H1 (cell line): ENCODE results near the gene FAHD1. TPM values are rescaled to one million over a fixed set of nuclear protein-coding genes. Genes with fewer than 3 reads are reported as not detected.

ENCODE experiments used
- CTCF ChIA-PET: fragments of 300-600 bp; sonication (Branson Sonifier 250); formaldehyde crosslinking; loops from one replicate; lab custom pipeline; 2021; ENCODE audit not compliant: partially characterized antibody; lab: Charles Lee
- POLR2A ChIA-PET: fragments of 300-600 bp; sonication (Branson Sonifier 250); formaldehyde crosslinking; loops from one replicate; lab custom pipeline; 2021; ENCODE audit warnings: inconsistent platforms; ENCODE audit not compliant: partially characterized antibody; lab: Charles Lee
- DNase-seq, 2 experiments: peaks; one replicate each; pipeline versions ENCODE4 v3.0.0 to v3.0.0-alpha.2; 2010 to 2022; ENCODE audit warnings: low spot score in 2 of 2, low read depth in 1 of 2, mixed read lengths in 1 of 2
- FAIRE-seq: peaks from 2 replicates; lab custom pipeline; 2011; peaks lifted over from hg19 to GRCh38; lab: Jason Lieb, UNC
- H2AFZ ChIP-seq: 2 replicates; pipeline ENCODE4 v1.8.1; 2012; ENCODE audit warnings: low read length, inconsistent platforms
- H2AK5ac ChIP-seq: 2 replicates; pipeline ENCODE4 v1.6.1; 2013; ENCODE audit warnings: low read depth, low read length
- H2BK120ac ChIP-seq: replicated peaks from 2 replicates; pipeline ENCODE3; 2013; ENCODE audit warnings: low read depth, low read length, inconsistent platforms
- H2BK12ac ChIP-seq: 2 replicates; pipeline ENCODE4 v1.6.1; 2013; ENCODE audit warnings: low read depth, low read length
- H2BK15ac ChIP-seq: 2 replicates; pipeline ENCODE4 v1.6.1; 2013; ENCODE audit warnings: low read length
- H2BK20ac ChIP-seq: 2 replicates; pipeline ENCODE4 v1.6.1; 2013; ENCODE audit warnings: low read length
- H2BK5ac ChIP-seq: 2 replicates; pipeline ENCODE4 v1.6.1; 2013; ENCODE audit warnings: low read depth, low read length
- H3K14ac ChIP-seq: 2 replicates; pipeline ENCODE4 v1.6.1; 2013; ENCODE audit warnings: inconsistent platforms; ENCODE audit not compliant: insufficient read length
- H3K18ac ChIP-seq: 2 replicates; pipeline ENCODE4 v1.6.1; 2013; ENCODE audit warnings: low read length; ENCODE audit errors: extremely low read depth
- H3K23ac ChIP-seq: 2 replicates; pipeline ENCODE4 v1.6.1; 2013; ENCODE audit warnings: inconsistent platforms; ENCODE audit not compliant: insufficient read length
- H3K23me2 ChIP-seq: 2 replicates; pipeline ENCODE4 v1.6.1; 2013; ENCODE audit warnings: low read depth, low read length
- H3K27ac ChIP-seq: 2 replicates; pipeline ENCODE4 v1.6.1; 2011; ENCODE audit warnings: low read depth, low read length, inconsistent platforms
- H3K27me3 ChIP-seq, 4 experiments: replicated peaks in 1 of 4; 1 replicate in 1 of 4; 2 replicates in 3 of 4; pipeline versions ENCODE4 v1.6.1 to v1.8.1; 2011 to 2013; ENCODE audit warnings: low read length in 3 of 4, mild to moderate bottlenecking in 3 of 4, inconsistent platforms in 2 of 4, mixed read lengths in 2 of 4, moderate library complexity in 1 of 4; ENCODE audit not compliant: control insufficient read depth in 3 of 4, insufficient read depth in 3 of 4; ENCODE audit errors: extremely low read depth in 1 of 4
- H3K36me3 ChIP-seq, 4 experiments: 2 replicates each; pipeline versions ENCODE4 v1.6.1 to v1.8.1; 2011 to 2013; ENCODE audit warnings: mild to moderate bottlenecking in 4 of 4, low read length in 3 of 4, moderate library complexity in 2 of 4, control low read depth in 1 of 4, inconsistent platforms in 1 of 4; ENCODE audit not compliant: insufficient read depth in 4 of 4, control insufficient read depth in 2 of 4
- H3K4ac ChIP-seq: replicated peaks from 2 replicates; pipeline ENCODE3; 2013; ENCODE audit warnings: low read length, low read depth, mixed read lengths, inconsistent platforms; ENCODE audit not compliant: insufficient read length
- H3K4me1 ChIP-seq, 4 experiments: replicated peaks in 1 of 4; 1 replicate in 1 of 4; 2 replicates in 3 of 4; pipeline versions ENCODE4 v1.6.1 to v1.8.1; 2011 to 2013; ENCODE audit warnings: low read length in 3 of 4, inconsistent platforms in 2 of 4, mixed read lengths in 1 of 4; ENCODE audit not compliant: insufficient read depth in 4 of 4, control insufficient read depth in 3 of 4
- H3K4me2 ChIP-seq, 2 experiments: 2 replicates each; pipeline versions ENCODE4 v1.6.1 to v1.8.1; 2011 to 2013; ENCODE audit warnings: low read depth in 2 of 2, low read length in 2 of 2, control low read depth in 1 of 2, inconsistent platforms in 1 of 2, mild to moderate bottlenecking in 1 of 2; ENCODE audit not compliant: insufficient read depth in 1 of 2
- H3K4me3 ChIP-seq, 4 experiments: fragments of 200-600, 300-600 bp in 1 of 4; sonication (generic), shearing (Covaris generic), sonication (Bioruptor Twin) in 1 of 4; 2 replicates each; pipeline versions ENCODE4 v1.5.1 to v1.8.1; 2011 to 2016; ENCODE audit warnings: low read length in 4 of 4, low read depth in 3 of 4, control low read depth in 2 of 4, inconsistent platforms in 2 of 4, mild to moderate bottlenecking in 2 of 4, mixed read lengths in 1 of 4, moderate library complexity in 1 of 4; ENCODE audit not compliant: insufficient read depth in 2 of 4; ENCODE audit errors: extremely low read depth in 1 of 4
- H3K56ac ChIP-seq: replicated peaks from 2 replicates; pipeline ENCODE3; 2013; ENCODE audit warnings: low read depth, mild to moderate bottlenecking, mixed read lengths, low read length, inconsistent platforms; ENCODE audit not compliant: insufficient read length
- H3K79me1 ChIP-seq: 2 replicates; pipeline ENCODE4 v1.6.1; 2013; ENCODE audit warnings: low read depth, low read length, control low read depth
- H3K79me2 ChIP-seq, 2 experiments: 2 replicates each; pipeline versions ENCODE4 v1.6.1 to v1.8.1; 2012 to 2013; ENCODE audit warnings: low read length in 2 of 2, mild to moderate bottlenecking in 2 of 2, inconsistent platforms in 1 of 2; ENCODE audit not compliant: insufficient read depth in 2 of 2, control insufficient read depth in 1 of 2
- H3K9ac ChIP-seq, 4 experiments: replicated peaks in 1 of 4; 1 replicate in 1 of 4; 2 replicates in 3 of 4; pipeline versions ENCODE4 v1.6.1 to v1.8.1; 2011 to 2013; ENCODE audit warnings: low read depth in 3 of 4, low read length in 3 of 4, control low read depth in 2 of 4, mild to moderate bottlenecking in 2 of 4, moderate library complexity in 2 of 4, inconsistent platforms in 1 of 4; ENCODE audit errors: extremely low read depth in 1 of 4
- H3K9me3 ChIP-seq, 2 experiments: 2 replicates each; pipeline versions ENCODE4 v1.6.1 to v1.8.1; 2012 to 2013; ENCODE audit warnings: mild to moderate bottlenecking in 2 of 2, moderate library complexity in 2 of 2, control low read depth in 1 of 2, inconsistent platforms in 1 of 2, low read depth in 1 of 2, low read length in 1 of 2, mixed read lengths in 1 of 2; ENCODE audit not compliant: insufficient read depth in 2 of 2
- H4K20me1 ChIP-seq, 2 experiments: replicated peaks in 1 of 2; 2 replicates each; pipeline versions ENCODE3 to v1.8.1; 2011 to 2013; ENCODE audit warnings: inconsistent platforms in 2 of 2, low read length in 2 of 2, mild to moderate bottlenecking in 1 of 2; ENCODE audit not compliant: insufficient read depth in 2 of 2, control insufficient read depth in 1 of 2
- H4K5ac ChIP-seq: 2 replicates; pipeline ENCODE4 v1.6.1; 2013; ENCODE audit warnings: low read length, low read depth, mixed read lengths, inconsistent platforms; ENCODE audit not compliant: insufficient read length
- H4K8ac ChIP-seq: 2 replicates; pipeline ENCODE4 v1.8.0; 2013; ENCODE audit warnings: mild to moderate bottlenecking, moderate library complexity, low read length, inconsistent platforms; ENCODE audit not compliant: insufficient read depth; ENCODE audit errors: extremely low read depth
- H4K91ac ChIP-seq: replicated peaks from 2 replicates; pipeline ENCODE3; 2013; ENCODE audit warnings: low read length, mixed read lengths, inconsistent platforms; ENCODE audit not compliant: insufficient read length
- CBX8 ChIP-seq: fragments of 300-800, 300-1000 bp; sonication (generic); IDR thresholded peaks from 2 replicates; pipeline ENCODE4 v1.7.1; 2016; ENCODE audit warnings: low read depth, low read length, borderline replicate concordance
- FOSL1 ChIP-seq: IDR thresholded peaks from 2 replicates; pipeline ENCODE4 v1.6.1; 2011; ENCODE audit warnings: mild to moderate bottlenecking, low read depth, low read length, moderate library complexity; ENCODE audit not compliant: insufficient read depth
- GABPA ChIP-seq: IDR thresholded peaks from 2 replicates; pipeline ENCODE4 v1.6.1; 2011; ENCODE audit warnings: mild to moderate bottlenecking, low read length, moderate library complexity, borderline replicate concordance; ENCODE audit not compliant: insufficient read depth
- HDAC2 ChIP-seq, 2 experiments: fragments of 300-600 bp in 1 of 2; sonication (generic) in 1 of 2; IDR thresholded peaks; 2 replicates each; pipeline ENCODE4 v1.6.1; 2011 to 2012; ENCODE audit warnings: low read depth in 2 of 2, low read length in 2 of 2, mild to moderate bottlenecking in 2 of 2, moderate library complexity in 2 of 2, borderline replicate concordance in 1 of 2, inconsistent platforms in 1 of 2
- JUN ChIP-seq: IDR thresholded peaks from 2 replicates; pipeline ENCODE4 v1.6.1; 2011; ENCODE audit warnings: low read depth, mild to moderate bottlenecking, improper control_type of control experiment, low read length
- KDM5A ChIP-seq: fragments of 200-600 bp; IDR thresholded peaks from 2 replicates; pipeline ENCODE4 v1.7.1; 2012; ENCODE audit warnings: mild to moderate bottlenecking, low read length, inconsistent platforms, mixed read lengths
- NANOG ChIP-seq: IDR thresholded peaks from 2 replicates; pipeline ENCODE4 v1.6.1; 2011; ENCODE audit warnings: low read length, low read depth, mild to moderate bottlenecking, inconsistent platforms; ENCODE audit not compliant: insufficient read depth, poor library complexity, severe bottlenecking
- POLR2AphosphoS5 ChIP-seq: IDR thresholded peaks from 2 replicates; pipeline ENCODE4 v1.6.1; 2011; ENCODE audit warnings: low read depth, low read length
- SIN3A ChIP-seq, 2 experiments: IDR thresholded peaks in 1 of 2; conservative IDR thresholded peaks in 1 of 2; 2 replicates each; pipeline ENCODE4 v1.6.1; 2011 to 2012; ENCODE audit warnings: low read length in 2 of 2, improper control_type of control experiment in 1 of 2, low read depth in 1 of 2, mild to moderate bottlenecking in 1 of 2
- SRF ChIP-seq: IDR thresholded peaks from 2 replicates; pipeline ENCODE4 v1.6.1; 2011; ENCODE audit warnings: mild to moderate bottlenecking, low read depth, low read length, moderate library complexity
- WGBS, 2 experiments: shearing (Covaris generic) in 1 of 2; methylation state at CpG; one replicate each; pipeline versions ENCODE4 v1.1.6 to v1.1.7; 2013 to 2015; ENCODE audit warnings: low lambda C conversion rate in 2 of 2, mixed read lengths in 2 of 2, inconsistent platforms in 1 of 2, low coverage in 1 of 2, missing lambda C conversion rate in 1 of 2; ENCODE audit not compliant: insufficient replicate concordance in 2 of 2, insufficient coverage in 1 of 2, insufficient read length in 1 of 2; ENCODE audit errors: extremely low coverage in 1 of 2, missing lambda C conversion rate in 1 of 2; 5-methylcytosine and 5-hydroxymethylcytosine counted together
- polyA plus RNA-seq, 7 experiments: library from polyadenylated mRNA; depleted of rRNA in 3 of 7; stranded (reverse) in 5 of 7; unstranded in 2 of 7; fragments of >200 nt in 5 of 7; fragments of 200-250 nt in 2 of 7; gene quantifications; 1 replicate in 5 of 7; 2 replicates in 1 of 7; 4 replicates in 1 of 7; pipeline versions ENCODE4 v1.2.1 to v1.2.3, GENCODE V29; 2011 to 2013; ENCODE audit warnings: missing spikeins in 2 of 7, mixed read lengths in 2 of 7
- total RNA-seq: library from RNA; stranded (reverse); fragmentation: NEBNext Ultra II Directional; extraction: Animal tissue kit (Norgen Biotek cat#: 25700); gene quantifications from 2 replicates; pipeline ENCODE4 v1.2.1, GENCODE V29; 2021
- TF ChIP-seq, protein P1 (sequence below): IDR thresholded peaks from 2 replicates; pipeline ENCODE4 v1.6.1; 2012; ENCODE audit warnings: low read length, inconsistent platforms

FAHD1 gene
- total and polyA plus RNA-seq, 2 of the 8 experiments (the other 6 are each of a cell fraction or from before 2014, with no cell fraction given) = 20.4 to 31.9 TPM

GRCh38 chr16:1818204-1818872, 8.7 kb upstream of the FAHD1 start:
- no peak for FAIRE-seq
- TF ChIP-seq NANOG (no peak), SIN3A (conservative IDR thresholded peaks at IDR 0.05 in 1 of 2, IDR thresholded peaks at IDR 0.05 in 1 of 2; ENCODE audit: low read depth in 1 of 2, low read length in 2 of 2) (no peak), JUN (no peak), GABPA (no peak), HDAC2 (IDR thresholded peaks at IDR 0.05; ENCODE audit: borderline replicate concordance in 1 of 2, low read depth in 2 of 2, low read length in 2 of 2) (no peak), FOSL1 (no peak), SRF (no peak), CBX8 (no peak), POLR2AphosphoS5 (no peak), KDM5A (no peak)
- TF ChIP-seq, protein P1, sequence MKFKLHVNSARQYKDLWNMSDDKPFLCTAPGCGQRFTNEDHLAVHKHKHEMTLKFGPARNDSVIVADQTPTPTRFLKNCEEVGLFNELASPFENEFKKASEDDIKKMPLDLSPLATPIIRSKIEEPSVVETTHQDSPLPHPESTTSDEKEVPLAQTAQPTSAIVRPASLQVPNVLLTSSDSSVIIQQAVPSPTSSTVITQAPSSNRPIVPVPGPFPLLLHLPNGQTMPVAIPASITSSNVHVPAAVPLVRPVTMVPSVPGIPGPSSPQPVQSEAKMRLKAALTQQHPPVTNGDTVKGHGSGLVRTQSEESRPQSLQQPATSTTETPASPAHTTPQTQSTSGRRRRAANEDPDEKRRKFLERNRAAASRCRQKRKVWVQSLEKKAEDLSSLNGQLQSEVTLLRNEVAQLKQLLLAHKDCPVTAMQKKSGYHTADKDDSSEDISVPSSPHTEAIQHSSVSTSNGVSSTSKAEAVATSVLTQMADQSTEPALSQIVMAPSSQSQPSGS = no peak

More at GRCh38 chr16:1818204-1818872, 8.7 kb upstream of the FAHD1 start:
- Histone ChIP-seq H2BK20ac (no peak overlapping the region), H3K56ac (no peak overlapping the region), H2AFZ (no peak overlapping the region), H3K27me3 (no peaks in the 10 kb centered on the region), H4K91ac (no peak overlapping the region), H3K4me2 (no peak overlapping the region), H2BK120ac (no peak overlapping the region), H3K18ac (no peak overlapping the region), H2AK5ac (no peak overlapping the region), H4K5ac (no peak overlapping the region), H2BK5ac (no peak overlapping the region), H4K8ac (no peak overlapping the region), H3K36me3 (peaks cover 0 to 9% (median 4%) of the 10 kb centered on the region in 4 experiments; a peak in 5 of 8 replicates), H3K79me1 (no peaks in the 10 kb centered on the region; the same call in 1 of the 2 replicates), H3K14ac (no peak overlapping the region), H3K4ac (no peak overlapping the region), H3K9ac (no peak overlapping the region), H2BK15ac (no peak overlapping the region), H4K20me1 (peaks cover 4 to 6% of the 10 kb centered on the region in 2 experiments), H3K79me2 (no peaks in the 10 kb centered on the region), H3K9me3 (no peaks in the 10 kb centered on the region), H3K4me3 (no peak overlapping the region), H3K23ac (no peak overlapping the region), H3K27ac (no peak overlapping the region), H3K23me2 (no peaks in the 10 kb centered on the region), H3K4me1 (no peaks in the 10 kb centered on the region), H2BK12ac (no peak overlapping the region)
- DNase-seq = no peak
- POLR2A ChIA-PET = no interaction called here
- WGBS, 2 experiments = 94% methylated on average over 19 of the region's 27 CpGs; no CpG with 5 or more reads in 1 of the 2 experiments
- CTCF ChIA-PET = no interaction called here
